H9 (cell line): ENCODE data around the gene BPIFA3. TPM values are rescaled to one million over a fixed set of nuclear protein-coding genes. Genes with fewer than 3 reads are reported as not detected.

Source experiments
- DNase-seq: peaks from one replicate; pipeline ENCODE4 v3.0.0-alpha.2; 2017
- H2AFZ ChIP-seq: one replicate; pipeline ENCODE4 v1.6.1; 2013; ENCODE audit warnings: mild to moderate bottlenecking, low read length, control low read depth, moderate library complexity
- H2AK5ac ChIP-seq: 2 replicates; pipeline ENCODE4 v1.6.1; 2013; ENCODE audit warnings: low read length, control low read depth, mixed read lengths; ENCODE audit not compliant: insufficient read length
- H2BK120ac ChIP-seq: one replicate; pipeline ENCODE4 v1.6.1; 2013; ENCODE audit warnings: low read depth, mild to moderate bottlenecking, low read length, control low read depth, inconsistent platforms; ENCODE audit not compliant: poor library complexity, severe bottlenecking
- H2BK12ac ChIP-seq: 2 replicates; pipeline ENCODE4 v1.6.1; 2013; ENCODE audit warnings: low read length, control low read depth, mixed read lengths, low read depth; ENCODE audit not compliant: insufficient read length
- H2BK15ac ChIP-seq: 2 replicates; pipeline ENCODE4 v1.6.1; 2013; ENCODE audit warnings: low read depth, low read length, control low read depth
- H2BK20ac ChIP-seq: one replicate; pipeline ENCODE4 v1.6.1; 2013; ENCODE audit warnings: low read depth, mild to moderate bottlenecking, low read length, control low read depth, inconsistent platforms; ENCODE audit not compliant: poor library complexity, severe bottlenecking
- H2BK5ac ChIP-seq: 2 replicates; pipeline ENCODE4 v1.6.1; 2013; ENCODE audit warnings: low read length, control low read depth, mixed read lengths; ENCODE audit not compliant: insufficient read length
- H3K14ac ChIP-seq: 2 replicates; pipeline ENCODE4 v1.6.1; 2013; ENCODE audit warnings: low read length, control low read depth; ENCODE audit not compliant: insufficient read depth
- H3K18ac ChIP-seq: 2 replicates; pipeline ENCODE4 v1.6.1; 2013; ENCODE audit warnings: low read depth, mild to moderate bottlenecking, mixed read lengths, low read length, control low read depth; ENCODE audit not compliant: insufficient read length
- H3K23ac ChIP-seq: 2 replicates; pipeline ENCODE4 v1.6.1; 2013; ENCODE audit warnings: low read length, control low read depth, mixed read lengths, low read depth; ENCODE audit not compliant: insufficient read length
- H3K23me2 ChIP-seq: 2 replicates; pipeline ENCODE4 v1.6.1; 2013; ENCODE audit warnings: low read depth, mild to moderate bottlenecking, mixed read lengths, low read length, control low read depth; ENCODE audit not compliant: insufficient read length, poor library complexity, severe bottlenecking
- H3K27ac ChIP-seq: 2 replicates; pipeline ENCODE4 v1.5.1; 2013; ENCODE audit warnings: low read length, control low read depth, mixed read lengths, low read depth; ENCODE audit not compliant: insufficient read length
- H3K27me3 ChIP-seq: 2 replicates; pipeline ENCODE4 v1.6.1; 2013; ENCODE audit warnings: low read length, control low read depth, inconsistent platforms; ENCODE audit not compliant: insufficient read depth
- H3K4ac ChIP-seq: 2 replicates; pipeline ENCODE4 v1.6.1; 2013; ENCODE audit warnings: low read depth, mild to moderate bottlenecking, control low read depth, inconsistent platforms, low read length, moderate library complexity
- H3K4me1 ChIP-seq: 2 replicates; pipeline ENCODE4 v1.6.1; 2013; ENCODE audit warnings: low read length, control low read depth, inconsistent platforms; ENCODE audit not compliant: insufficient read depth
- H3K4me2 ChIP-seq: 2 replicates; pipeline ENCODE4 v1.6.1; 2013; ENCODE audit warnings: low read length, control low read depth, mixed read lengths; ENCODE audit not compliant: insufficient read length, insufficient read depth
- H3K56ac ChIP-seq: 2 replicates; pipeline ENCODE4 v1.6.1; 2013; ENCODE audit warnings: low read depth, mild to moderate bottlenecking, mixed read lengths, low read length, control low read depth; ENCODE audit not compliant: insufficient read length
- H3K79me1 ChIP-seq: 2 replicates; pipeline ENCODE4 v1.6.1; 2013; ENCODE audit warnings: low read depth, mild to moderate bottlenecking, moderate library complexity, low read length, control low read depth, inconsistent platforms; ENCODE audit not compliant: insufficient read depth, poor library complexity, severe bottlenecking
- H3K79me2 ChIP-seq: 2 replicates; pipeline ENCODE4 v1.6.1; 2013; ENCODE audit warnings: low read length, control low read depth, inconsistent platforms; ENCODE audit not compliant: insufficient read depth
- H3K9ac ChIP-seq: 2 replicates; pipeline ENCODE4 v1.6.1; 2013; ENCODE audit warnings: low read length, control low read depth, mixed read lengths; ENCODE audit not compliant: insufficient read length; ENCODE audit errors: extremely low read depth
- H3K9me3 ChIP-seq: one replicate; pipeline ENCODE4 v1.6.1; 2013; ENCODE audit warnings: low read depth, low read length, inconsistent platforms; ENCODE audit not compliant: control insufficient read depth
- H3T11ph ChIP-seq: one replicate; pipeline ENCODE4 v1.6.1; 2013; ENCODE audit warnings: mild to moderate bottlenecking, low read length, control low read depth, inconsistent platforms
- H4K20me1 ChIP-seq: one replicate; pipeline ENCODE4 v1.6.1; 2013; ENCODE audit not compliant: control insufficient read depth, insufficient read length, insufficient read depth
- H4K5ac ChIP-seq: 2 replicates; pipeline ENCODE4 v1.6.1; 2013; ENCODE audit warnings: low read depth, mild to moderate bottlenecking, mixed read lengths, low read length, control low read depth; ENCODE audit not compliant: insufficient read length
- H4K8ac ChIP-seq: replicated peaks from 2 replicates; pipeline ENCODE4 v1.6.1; 2013; ENCODE audit warnings: low read length, control low read depth, mixed read lengths, low read depth; ENCODE audit not compliant: insufficient read length
- H4K91ac ChIP-seq: 2 replicates; pipeline ENCODE4 v1.6.1; 2013; ENCODE audit warnings: low read depth, mild to moderate bottlenecking, moderate library complexity, mixed read lengths, low read length, control low read depth; ENCODE audit not compliant: insufficient read length
- H3K27ac Mint-ChIP-seq, 3 experiments: 2 replicates in 2 of 3; 3 replicates in 1 of 3; pipeline ENCODE4 v1.8.0; 2020 to 2021; ENCODE audit warnings: mixed read lengths in 3 of 3, mild to moderate bottlenecking in 1 of 3, moderate library complexity in 1 of 3
- H3K27me3 Mint-ChIP-seq: 2 replicates; pipeline ENCODE4 v1.8.0; 2021; ENCODE audit warnings: low read depth, mild to moderate bottlenecking, moderate library complexity, mixed read lengths
- H3K36me3 Mint-ChIP-seq, 3 experiments: 2 replicates in 2 of 3; 3 replicates in 1 of 3; pipeline ENCODE4 v1.8.0; 2020 to 2021; ENCODE audit warnings: low read depth in 3 of 3, mixed read lengths in 3 of 3; ENCODE audit not compliant: insufficient read depth in 1 of 3
- H3K4me1 Mint-ChIP-seq, 2 experiments: 2 replicates each; pipeline ENCODE4 v1.8.0; 2020; ENCODE audit warnings: mixed read lengths in 2 of 2
- H3K4me3 Mint-ChIP-seq, 2 experiments: 2 replicates in 1 of 2; 3 replicates in 1 of 2; pipeline ENCODE4 v1.8.0; 2020 to 2021; ENCODE audit warnings: mild to moderate bottlenecking in 2 of 2, mixed read lengths in 2 of 2, moderate library complexity in 1 of 2
- H3K9me3 Mint-ChIP-seq, 2 experiments: 2 replicates in 1 of 2; 3 replicates in 1 of 2; pipeline ENCODE4 v1.8.0; 2020; ENCODE audit warnings: mild to moderate bottlenecking in 2 of 2, mixed read lengths in 2 of 2, moderate library complexity in 1 of 2
- CTCF ChIP-seq: fragments of 200-600 bp; sonication (generic); conservative IDR thresholded peaks from 3 replicates; pipeline ENCODE4 v1.8.0; 2021; ENCODE audit warnings: antibody characterized with exemption, mild to moderate bottlenecking
- WGBS: extraction: QIAGEN DNeasy Blood & Tissue Kit; methylation state at CpG from one replicate; pipeline ENCODE4 v1.1.7; 2013; ENCODE audit warnings: missing lambda C conversion rate, low lambda C conversion rate, mixed read lengths; ENCODE audit not compliant: insufficient read length; ENCODE audit errors: extremely low coverage; 5-methylcytosine and 5-hydroxymethylcytosine counted together
- total RNA-seq: library from RNA; stranded (reverse); gene quantifications from 2 replicates; pipeline ENCODE4 v1.2.1, GENCODE V29; 2021

Gene BPIFA3
- total RNA-seq, 1 experiment from 2014 or later = not detected

GRCh38 chr20:33263784-33264183 lies 46.6 kb downstream of the BPIFA3 start:
- H4K5ac ChIP-seq = no peak overlapping the region
- H2AK5ac ChIP-seq = no peak overlapping the region
- no peaks in the 10 kb centered on the region for H3K9me3 ChIP-seq
- H2BK12ac ChIP-seq = no peak overlapping the region
- Mint-ChIP-seq H3K27me3 (peaks cover 37% of the 10 kb centered on the region), H3K36me3 (no peaks in the 10 kb centered on the region), H3K4me3 (no peak overlapping the region), H3K9me3 (no peaks in the 10 kb centered on the region), H3K27ac (no peak overlapping the region), H3K4me1 (no peaks in the 10 kb centered on the region)
- no peak overlapping the region for H3K9ac ChIP-seq
- no peak overlapping the region for H3K4ac ChIP-seq
- H3K18ac ChIP-seq = no peak overlapping the region
- no peaks in the 10 kb centered on the region for H3K23me2 ChIP-seq
- H3K14ac ChIP-seq = no peak overlapping the region
- no peak overlapping the region for H3K4me2 ChIP-seq
- no peaks in the 10 kb centered on the region for H4K20me1 ChIP-seq
- H3K4me1 ChIP-seq = no peaks in the 10 kb centered on the region
- no peak overlapping the region for H3K56ac ChIP-seq
- no peak overlapping the region for H3K23ac ChIP-seq
- H3T11ph ChIP-seq = no peak overlapping the region
- H2BK5ac ChIP-seq = no peak overlapping the region
- H3K27ac ChIP-seq = no peak overlapping the region
- H3K27me3 ChIP-seq = no peaks in the 10 kb centered on the region
- no peak overlapping the region for H4K91ac ChIP-seq
- H2AFZ ChIP-seq = no peak overlapping the region
- H2BK120ac ChIP-seq = no peak overlapping the region
- whole genome bisulfite sequencing = no CpG with 5 or more reads among the region's 5 CpGs
- no peak overlapping the region for H4K8ac ChIP-seq
- no peak for TF ChIP-seq CTCF
- no peak overlapping the region for H2BK15ac ChIP-seq
- no peaks in the 10 kb centered on the region for H3K79me2 ChIP-seq
- H2BK20ac ChIP-seq = no peak overlapping the region
- H3K79me1 ChIP-seq = no peaks in the 10 kb centered on the region
- DNase-seq = no peak
